Heart left ventricle (tissue), 16 donors: ENCODE measurements around the gene MTIF3. TPM values are rescaled to one million over a fixed set of nuclear protein-coding genes. Genes with fewer than 3 reads are reported as not detected.

ENCODE experiments used
- ATAC-seq, 4 donors: fragments of 200-7000 bp; cut with Tn5 transposase; one replicate each; pipeline ENCODE4 v1.9.1; 2020 to 2022; ENCODE audit warnings: moderate library complexity in 4 of 4, mild to moderate bottlenecking in 3 of 4, moderate number of reproducible peaks in 1 of 4
- DNase-seq, 5 donors: peaks; one replicate each; pipeline ENCODE4 v3.0.0-alpha.2; 2020
- H3K27ac ChIP-seq, 12 donors: fragments of 200-600 bp; sonication (generic) in 4 of 12; one replicate each; pipeline versions ENCODE4 v1.5.0 to v1.8.0; 2016 to 2022; ENCODE audit warnings: mild to moderate bottlenecking in 2 of 12
- H3K27me3 ChIP-seq, 9 donors: fragments of 200-600 bp; sonication (generic) in 2 of 9; one replicate each; pipeline versions ENCODE4 v1.5.1 to v1.8.0; 2016 to 2022; ENCODE audit warnings: mild to moderate bottlenecking in 3 of 9
- H3K36me3 ChIP-seq, 9 donors: fragments of 200-600 bp; sonication (generic) in 2 of 9; one replicate each; pipeline versions ENCODE4 v1.5.0 to v1.8.0; 2018 to 2022; ENCODE audit warnings: mild to moderate bottlenecking in 2 of 9
- H3K4me1 ChIP-seq, 12 donors: fragments of 200-600 bp; sonication (generic) in 4 of 12; one replicate each; pipeline versions ENCODE4 v1.5.0 to v1.8.0; 2016 to 2022; ENCODE audit warnings: mild to moderate bottlenecking in 3 of 12
- H3K4me3 ChIP-seq, 12 donors: fragments of 200-600 bp; sonication (generic) in 4 of 12; one replicate each; pipeline versions ENCODE4 v1.5.0 to v1.8.0; 2017 to 2022; ENCODE audit warnings: mild to moderate bottlenecking in 9 of 12, moderate library complexity in 4 of 12
- H3K9me3 ChIP-seq, 12 donors: fragments of 200-600 bp; sonication (generic) in 4 of 12; one replicate each; pipeline versions ENCODE4 v1.5.0 to v1.8.0; 2016 to 2022; ENCODE audit warnings: mild to moderate bottlenecking in 1 of 12
- CTCF ChIP-seq, 12 donors: fragments of 200-600 bp; sonication (generic) in 4 of 12; IDR thresholded peaks; one replicate each; pipeline versions ENCODE4 v1.5.0 to v1.8.0; 2018 to 2022; ENCODE audit warnings: antibody characterized with exemption in 12 of 12, mild to moderate bottlenecking in 5 of 12
- POLR2A ChIP-seq, 2 donors: fragments of 450-650 bp; IDR thresholded peaks; one replicate each; pipeline ENCODE4 v1.6.1; 2017; ENCODE audit warnings: antibody characterized with exemption in 2 of 2, mild to moderate bottlenecking in 2 of 2, moderate library complexity in 2 of 2
- WGBS, 4 donors: extraction: QIAGEN DNeasy Blood & Tissue Kit in 2 of 4; methylation state at CpG; one replicate each; pipeline versions ENCODE4 v1.1.5 to v1.1.7; 2013 to 2018; 5-methylcytosine and 5-hydroxymethylcytosine counted together
- intact Hi-C, 10 donors: fragments of 100-400 bp; cut with DNase I; formaldehyde crosslinking; loops; one replicate each; pipeline versions ENCODE4 v1.11.1 to v1.14.2; 2022
- polyA plus RNA-seq, 2 donors: library from polyadenylated mRNA; stranded (reverse); fragments of 200-250 nt; gene quantifications; one replicate each; pipeline ENCODE4 v1.2.3, GENCODE V29; 2013
- total RNA-seq, 9 donors: library from RNA; depleted of rRNA in 2 of 9; stranded (reverse); fragments of >200 nt in 2 of 9; fragmentation: NEBNext Ultra II Directional in 3 of 9; extraction: Animal tissue kit (Norgen Biotek cat#: 25700) in 3 of 9; gene quantifications; one replicate each; pipeline versions ENCODE4 v1.1.0 to v1.2.4, GENCODE V29; 2016 to 2023
- donor health status: ischemic (EF 13 %, LVEDD 7.1; RV severe dilation, severe dysfunction).
- donor health status: healthy with polysubstance abuse.
- donor health status: DM: no; HTN: yes; CAD: no.
- donor health status: DM: no; HTN: no; CAD: no.
- donor health status: ischemic (EF 25% LVEDD 6.9; RV normal size, moderate dysfunction).
- donor health status: ischemic (EF 25% LVEDD 5.7; RV mildly dilated, moderate dysfunction).
- donor health status: healthy.
- donor health status: DM: yes; HTN: yes; CAD: no.
- donor health status: ischemic (EF 35%, LVEDD 5.7; RV mildly dilated, moderate dysfunction).
- donor health status: nonischemic (EF 11% LVEDD 7.7; RV severe dilation, severe dysfunction).
- donor health status: DM: yes; HTN: yes; CAD: no.
- donor health status: PGD.
- donor health status: ischemic (EF 29% LVEDD 5.4; RV normal size, mild dysfunction).
- donor health status: nonischemic (EF 23%, LVEDD 6.1; RV moderate dilation, normal function).

The MTIF3 gene
- total and polyA plus RNA-seq, 11 donors = 101 to 257 (median 136) TPM

GRCh38 chr13:27411341-27411740 lies 39.0 kb downstream of the MTIF3 start:
- WGBS, 4 donors = 56 to 74% (median 62%) methylated on average over 3 of the region's 3 CpGs
- ATAC-seq = no peak

GRCh38 chr13:27409013-27409412 lies 41.4 kb downstream of the MTIF3 start:
- no peak for ATAC-seq
- WGBS, 4 donors = 91 to 93% (median 93%) methylated on average over 2 of the region's 2 CpGs
- H3K9me3 ChIP-seq = peaks cover 0 to 7% (median 0%) of the 10 kb centered on the region in 12 donors
- H3K36me3 ChIP-seq = no peaks in the 10 kb centered on the region
- no peak for TF ChIP-seq POLR2A (IDR thresholded peaks at IDR 0.05)
- TF ChIP-seq CTCF (IDR thresholded peaks at IDR 0.05) = no peak
- intact Hi-C loops = loop anchor here in 2 of 10 donors (10.0 kb wide), 2 partner anchors 126 to 376 kb away; no protein-coding TSS in a partner anchor
- DNase-seq = no peak
- H3K27me3 ChIP-seq = peaks cover 0 to 9% (median 0%) of the 10 kb centered on the region in 9 donors
- no peak overlapping the region for H3K27ac ChIP-seq
- H3K4me3 ChIP-seq = no peak overlapping the region
- H3K4me1 ChIP-seq = no peaks in the 10 kb centered on the region

More at GRCh38 chr13:27411341-27411740, 39.0 kb downstream of the MTIF3 start:
- intact Hi-C loops = loop anchor here in 1 of 10 donors (10.0 kb wide), 1 partner anchor 123 kb away; no protein-coding TSS in a partner anchor
- TF ChIP-seq POLR2A (IDR thresholded peaks at IDR 0.05) (no peak), CTCF (IDR thresholded peaks at IDR 0.05) (no peak)
- DNase-seq = no peak
- no peak overlapping the region for H3K4me3 ChIP-seq
- H3K9me3 ChIP-seq = peaks cover 0 to 7% (median 0%) of the 10 kb centered on the region in 12 donors
- H3K27ac ChIP-seq = no peak overlapping the region
- H3K27me3 ChIP-seq = peaks cover 0 to 9% (median 0%) of the 10 kb centered on the region in 9 donors
- H3K4me1 ChIP-seq = peaks cover 0 to 15% (median 7%) of the 10 kb centered on the region in 12 donors
- H3K36me3 ChIP-seq = no peaks in the 10 kb centered on the region

GRCh38 chr13:27408074-27408473 lies 42.3 kb downstream of the MTIF3 start:
- intact Hi-C loops = loop anchor here in 2 of 10 donors (10.0 kb wide), 2 partner anchors 127 to 377 kb away; no protein-coding TSS in a partner anchor
- Histone ChIP-seq H3K27me3 (peaks cover 0 to 9% (median 0%) of the 10 kb centered on the region in 9 donors), H3K27ac (no peak overlapping the region), H3K4me3 (no peak overlapping the region), H3K9me3 (peaks cover 0 to 7% (median 0%) of the 10 kb centered on the region in 12 donors), H3K36me3 (no peaks in the 10 kb centered on the region), H3K4me1 (peaks cover 0 to 9% (median 6%) of the 10 kb centered on the region in 12 donors)
- TF ChIP-seq CTCF (IDR thresholded peaks at IDR 0.05) (no peak), POLR2A (IDR thresholded peaks at IDR 0.05) (no peak)
- WGBS, 4 donors = 50 to 73% (median 61%) methylated on average over 4 of the region's 4 CpGs
- no peak for ATAC-seq
- DNase-seq = no peak

GRCh38 chr13:27406178-27406939 lies 44.0 kb downstream of the MTIF3 start:
- Histone ChIP-seq H3K4me3 (no peak overlapping the region), H3K9me3 (peaks cover 0 to 7% (median 0%) of the 10 kb centered on the region in 12 donors), H3K4me1 (peaks cover 0 to 12% (median 7%) of the 10 kb centered on the region in 12 donors), H3K36me3 (no peaks in the 10 kb centered on the region), H3K27me3 (peaks cover 0 to 9% (median 0%) of the 10 kb centered on the region in 9 donors), H3K27ac (no peak overlapping the region)
- DNase-seq (no peak), ATAC-seq (peak in 2 of 4 donors; percentile 31 to 47)
- intact Hi-C loops = loop anchor here in 2 of 10 donors (10.0 kb wide), 2 partner anchors 128 to 378 kb away; no protein-coding TSS in a partner anchor
- TF ChIP-seq POLR2A (IDR thresholded peaks at IDR 0.05) = no peak
- peak; percentile 34 to 67 (median 52) for TF ChIP-seq CTCF (IDR thresholded peaks at IDR 0.05)
- 85 to 90% (median 88%) methylated on average over 12 of the region's 12 CpGs for WGBS, 4 donors
